WTC11 (cell line): ENCODE measurements around the gene UBE2M. TPM values are rescaled to one million over a fixed set of nuclear protein-coding genes. Genes with fewer than 3 reads are reported as not detected.

Experiments used
- ATF1 ChIP-seq: sonication (generic); formaldehyde crosslinking; IDR thresholded peaks from 2 replicates; pipeline ENCODE4 v1.8.1; 2023; ENCODE audit warnings: mild to moderate bottlenecking, moderate library complexity, missing genetic modification reagents
- CBFB ChIP-seq: sonication (generic); formaldehyde crosslinking; IDR thresholded peaks from 2 replicates; pipeline ENCODE4 v1.8.1; 2022; ENCODE audit warnings: mild to moderate bottlenecking, low read depth, missing genetic modification reagents
- CREB1 ChIP-seq: sonication (generic); formaldehyde crosslinking; IDR thresholded peaks from 2 replicates; pipeline ENCODE4 v1.8.0; 2023; ENCODE audit warnings: mild to moderate bottlenecking, missing genetic modification reagents
- E2F4 ChIP-seq: sonication (generic); formaldehyde crosslinking; IDR thresholded peaks from 2 replicates; pipeline ENCODE4 v1.8.1; 2022; ENCODE audit warnings: low read depth, mild to moderate bottlenecking, moderate library complexity, missing genetic modification reagents, borderline replicate concordance
- E2F5 ChIP-seq: sonication (generic); formaldehyde crosslinking; IDR thresholded peaks from 2 replicates; pipeline ENCODE4 v1.8.1; 2022; ENCODE audit warnings: mild to moderate bottlenecking, moderate library complexity, missing genetic modification reagents
- ERG ChIP-seq: fragments of 250-450 bp; sonication (Bioruptor Pico); IDR thresholded peaks from 2 replicates; pipeline ENCODE4 v1.8.0; 2021; ENCODE audit warnings: mild to moderate bottlenecking
- FOXJ3 ChIP-seq: sonication (generic); formaldehyde crosslinking; IDR thresholded peaks from 2 replicates; pipeline ENCODE4 v1.9.0; 2021; ENCODE audit warnings: missing genetic modification reagents, mild to moderate bottlenecking, borderline replicate concordance
- FOXP4 ChIP-seq: sonication (generic); formaldehyde crosslinking; IDR thresholded peaks from 2 replicates; pipeline ENCODE4 v1.8.0; 2022; ENCODE audit warnings: mild to moderate bottlenecking, missing genetic modification reagents
- HMGXB4 ChIP-seq: sonication (generic); formaldehyde crosslinking; IDR thresholded peaks from 2 replicates; pipeline ENCODE4 v1.8.1; 2023; ENCODE audit warnings: mild to moderate bottlenecking, moderate library complexity, missing genetic modification reagents
- MAX ChIP-seq: sonication (generic); formaldehyde crosslinking; IDR thresholded peaks from 2 replicates; pipeline ENCODE4 v1.8.0; 2022; ENCODE audit warnings: mild to moderate bottlenecking, missing genetic modification reagents
- NFYB ChIP-seq: sonication (generic); formaldehyde crosslinking; conservative IDR thresholded peaks from 2 replicates; pipeline ENCODE4 v1.8.0; 2022; ENCODE audit warnings: low read depth, missing genetic modification reagents
- SMAD3 ChIP-seq: sonication (generic); formaldehyde crosslinking; IDR thresholded peaks from 2 replicates; pipeline ENCODE4 v1.8.0; 2022; ENCODE audit warnings: missing genetic modification reagents, mild to moderate bottlenecking, borderline replicate concordance
- SP1 ChIP-seq: sonication (generic); formaldehyde crosslinking; conservative IDR thresholded peaks from 2 replicates; pipeline ENCODE4 v1.8.1; 2022; ENCODE audit warnings: missing genetic modification reagents
- TEAD4 ChIP-seq: sonication (generic); formaldehyde crosslinking; IDR thresholded peaks from 2 replicates; pipeline ENCODE4 v1.8.0; 2022; ENCODE audit warnings: mild to moderate bottlenecking, missing genetic modification reagents
- USF1 ChIP-seq: sonication (generic); formaldehyde crosslinking; IDR thresholded peaks from 2 replicates; pipeline ENCODE4 v1.8.0; 2022; ENCODE audit warnings: mild to moderate bottlenecking, missing genetic modification reagents
- USF2 ChIP-seq: sonication (generic); formaldehyde crosslinking; IDR thresholded peaks from 2 replicates; pipeline ENCODE4 v1.8.1; 2023; ENCODE audit warnings: mild to moderate bottlenecking, missing genetic modification reagents, moderate library complexity
- ZBTB21 ChIP-seq: sonication (generic); formaldehyde crosslinking; IDR thresholded peaks from 2 replicates; pipeline ENCODE4 v1.8.1; 2023; ENCODE audit warnings: mild to moderate bottlenecking, missing genetic modification reagents, borderline replicate concordance
- ZMAT4 ChIP-seq: fragments of 250-450 bp; sonication (Bioruptor Pico); IDR thresholded peaks from 2 replicates; pipeline ENCODE4 v1.9.0; 2021; ENCODE audit warnings: mild to moderate bottlenecking
- ZNF219 ChIP-seq: sonication (generic); formaldehyde crosslinking; IDR thresholded peaks from 2 replicates; pipeline ENCODE4 v1.8.0; 2023; ENCODE audit warnings: missing genetic modification reagents, mild to moderate bottlenecking, borderline replicate concordance
- ZNF281 ChIP-seq: sonication (generic); formaldehyde crosslinking; IDR thresholded peaks from 2 replicates; pipeline ENCODE4 v1.8.0; 2023; ENCODE audit warnings: mild to moderate bottlenecking, missing genetic modification reagents
- ZNF416 ChIP-seq: fragments of 250-450 bp; sonication (Bioruptor Pico); IDR thresholded peaks from 2 replicates; pipeline ENCODE4 v1.9.0; 2021; ENCODE audit warnings: mild to moderate bottlenecking, inconsistent platforms
- ZNF512 ChIP-seq: sonication (generic); formaldehyde crosslinking; IDR thresholded peaks from 2 replicates; pipeline ENCODE4 v1.8.1; 2022; ENCODE audit warnings: missing genetic modification reagents, borderline replicate concordance
- total RNA-seq: library from RNA; stranded (reverse); gene quantifications from 3 replicates; pipeline ENCODE4 v1.2.3, GENCODE V29; 2021

Gene UBE2M
- total RNA-seq, 1 experiment from 2014 or later: 105 TPM

GRCh38 chr19:58543826-58544590 is 14.4 kb downstream of the UBE2M start, which contains the start of gene TRIM28 (continued):
- TF ChIP-seq ZNF281 (CRISPR knock-in tag) (no peak), ZNF416 (CRISPR knock-in tag) (peak; percentile 85; the same call in 1 of the 2 replicates), USF1 (0 out of 2 replicates have a peak, but pooled peaks have one; percentile 31), FOXP4 (CRISPR knock-in tag) (peak; percentile 45; the same call in 1 of the 2 replicates), TEAD4 (CRISPR knock-in tag) (no peak), FOXJ3 (no peak), ZNF512 (CRISPR knock-in tag) (no peak), NFYB (CRISPR knock-in tag) (no peak), E2F4 (CRISPR knock-in tag) (0 out of 2 replicates have a peak, but pooled peaks have one; percentile 31), USF2 (peak; percentile 36; the same call in 1 of the 2 replicates), ATF1 (peak; percentile 75; the same call in 1 of the 2 replicates), SMAD3 (CRISPR knock-in tag) (peak; percentile 73; the same call in 1 of the 2 replicates), ERG (CRISPR knock-in tag) (no peak), CREB1 (CRISPR knock-in tag) (no peak), SP1 (peak; percentile 83; the same call in 1 of the 2 replicates), MAX (CRISPR knock-in tag) (peak; percentile 49; the same call in 1 of the 2 replicates), ZBTB21 (CRISPR knock-in tag) (peak; percentile 69; the same call in 1 of the 2 replicates), HMGXB4 (CRISPR knock-in tag) (no peak; the same call in 1 of the 2 replicates), E2F5 (peak; percentile 84), ZMAT4 (CRISPR knock-in tag) (0 out of 2 replicates have a peak, but pooled peaks have one; percentile 56), CBFB (CRISPR knock-in tag) (no peak), ZNF219 (CRISPR knock-in tag) (no peak)
